ENCODE measurements around the gene NAT16.

- TF ChIP-seq CTCF (IDR thresholded peaks at IDR 0.05 in 2 of 3, conservative IDR thresholded peaks at IDR 0.05 in 1 of 3; ENCODE audit: control insufficient read depth in 2 of 3, extremely low read depth in 1 of 3, insufficient read depth in 1 of 3, low read depth in 3 of 3, low read length in 3 of 3) = no peak
- TF ChIP-seq POLR2A (IDR thresholded peaks at IDR 0.05; ENCODE audit: low read depth, low read length) = no peak
- TF ChIP-seq ASH2L (IDR thresholded peaks at IDR 0.05; ENCODE audit: borderline replicate concordance, low read depth) = no peak
- TF ChIP-seq EP300 (IDR thresholded peaks at IDR 0.05; ENCODE audit: borderline replicate concordance in 1 of 2, control insufficient read depth in 1 of 2, low read depth in 2 of 2, low read length in 2 of 2) = no peak
- no peak for TF ChIP-seq BACH1 (IDR thresholded peaks at IDR 0.05; ENCODE audit: borderline replicate concordance)
- no peak for TF ChIP-seq HCFC1 (IDR thresholded peaks at IDR 0.05; ENCODE audit: low read length)
- no peak for TF ChIP-seq PAX8 (IDR thresholded peaks at IDR 0.05)
- TF ChIP-seq MAX (IDR thresholded peaks at IDR 0.05; ENCODE audit: low read depth, low read length) = no peak
- TF ChIP-seq ATF2 (IDR thresholded peaks at IDR 0.05; ENCODE audit: low read length) = no peak
- no peak for TF ChIP-seq CREB1 (IDR thresholded peaks at IDR 0.05; ENCODE audit: low read depth)
- no peak for TF ChIP-seq ZSCAN29 (IDR thresholded peaks at IDR 0.05)
- TF ChIP-seq ATF3 (IDR thresholded peaks at IDR 0.05; ENCODE audit: borderline replicate concordance, extremely low read depth, low read depth, low read length) = no peak
Observed at GRCh38 chr7:101140746-101141382, 39.2 kb downstream of the NAT16 start.

All from GM12878 (cell line).